GM18909 (cell line): ENCODE data around the gene MYADML2.

Source experiments
- ATAC-seq: cut with Tn5 transposase; IDR thresholded peaks from one replicate; pipeline ENCODE4 v1.9.1; 2021; ENCODE audit warnings: mild to moderate bottlenecking; ENCODE audit not compliant: unreplicated experiment, poor library complexity

The MYADML2 gene

DNA sequence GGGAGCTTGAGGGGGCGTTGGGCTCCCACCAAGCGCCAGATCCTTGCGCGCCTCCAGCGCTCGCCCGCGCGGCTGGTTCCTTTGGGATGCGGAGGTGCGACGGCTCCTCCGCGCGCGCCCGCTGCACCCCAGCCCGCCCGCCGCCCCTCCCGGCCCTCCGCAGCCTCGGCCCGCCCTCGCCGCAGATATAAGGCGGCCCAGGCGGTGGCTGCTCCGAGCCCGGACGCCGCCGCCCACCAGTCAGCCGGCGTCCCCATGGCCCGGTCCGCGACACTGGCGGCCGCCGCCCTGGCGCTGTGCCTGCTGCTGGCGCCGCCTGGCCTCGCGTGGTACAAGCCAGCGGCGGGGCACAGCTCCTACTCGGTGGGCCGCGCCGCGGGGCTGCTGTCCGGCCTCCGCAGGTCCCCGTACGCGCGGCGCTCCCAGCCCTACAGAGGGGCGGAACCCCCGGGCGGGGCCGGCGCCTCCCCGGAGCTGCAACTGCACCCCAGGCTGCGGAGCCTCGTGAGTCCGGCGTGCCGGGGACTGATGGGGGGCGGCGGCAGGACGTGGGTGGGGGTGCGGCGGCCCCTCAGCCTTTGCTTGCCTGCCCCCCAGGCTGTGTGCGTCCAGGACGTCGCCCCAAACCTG, 44.9 kb downstream of the MYADML2 start, which contains the start of gene NPB:
Gene NPB (plus strand): TSS at position 216 of the 630 bp plus-strand sequence. CDS start 40 bp downstream, at position 256.
- no peak for ATAC-seq

DNA sequence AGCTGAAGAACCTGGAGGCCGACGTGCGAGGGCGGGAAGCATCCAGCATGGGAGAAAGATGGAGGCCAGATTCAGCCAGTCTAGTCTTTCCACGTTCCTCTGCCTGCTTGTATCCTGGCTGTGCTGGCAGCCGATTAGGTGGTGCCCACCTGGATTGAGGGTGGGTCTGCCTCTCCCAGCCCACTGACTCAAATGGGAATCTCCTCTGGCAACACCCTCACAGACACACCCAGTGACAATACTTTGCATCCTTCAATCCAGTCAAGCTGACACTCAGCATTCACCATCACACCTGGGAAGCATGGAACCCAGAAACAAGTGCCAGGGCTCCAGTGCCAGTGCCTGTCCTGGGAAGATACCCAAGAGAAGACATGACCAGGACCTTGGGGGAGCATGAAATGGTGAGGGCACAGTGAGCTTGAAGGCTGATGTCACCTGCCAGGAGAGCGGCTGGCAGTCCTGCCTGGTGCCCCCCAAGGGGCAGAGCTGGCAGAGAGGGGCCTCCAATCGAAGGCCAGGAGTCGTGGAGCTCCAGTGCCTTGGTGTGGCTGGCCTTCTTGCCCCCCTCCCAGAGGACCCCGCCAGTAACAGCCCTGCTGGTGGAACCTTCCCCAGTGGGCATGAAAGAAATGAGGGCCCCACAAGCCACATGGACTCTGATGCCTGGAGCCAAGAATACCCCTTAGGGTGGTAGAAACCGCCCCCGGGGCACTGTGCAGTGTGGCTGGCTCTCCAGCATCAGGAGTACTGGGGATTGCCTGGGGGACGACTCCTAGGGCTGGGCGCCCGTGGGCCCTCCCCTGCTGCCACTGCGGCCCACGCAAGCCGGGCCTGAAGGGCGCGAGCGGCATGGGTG, 45.6 kb downstream of the MYADML2 start:
- no peak for ATAC-seq

DNA sequence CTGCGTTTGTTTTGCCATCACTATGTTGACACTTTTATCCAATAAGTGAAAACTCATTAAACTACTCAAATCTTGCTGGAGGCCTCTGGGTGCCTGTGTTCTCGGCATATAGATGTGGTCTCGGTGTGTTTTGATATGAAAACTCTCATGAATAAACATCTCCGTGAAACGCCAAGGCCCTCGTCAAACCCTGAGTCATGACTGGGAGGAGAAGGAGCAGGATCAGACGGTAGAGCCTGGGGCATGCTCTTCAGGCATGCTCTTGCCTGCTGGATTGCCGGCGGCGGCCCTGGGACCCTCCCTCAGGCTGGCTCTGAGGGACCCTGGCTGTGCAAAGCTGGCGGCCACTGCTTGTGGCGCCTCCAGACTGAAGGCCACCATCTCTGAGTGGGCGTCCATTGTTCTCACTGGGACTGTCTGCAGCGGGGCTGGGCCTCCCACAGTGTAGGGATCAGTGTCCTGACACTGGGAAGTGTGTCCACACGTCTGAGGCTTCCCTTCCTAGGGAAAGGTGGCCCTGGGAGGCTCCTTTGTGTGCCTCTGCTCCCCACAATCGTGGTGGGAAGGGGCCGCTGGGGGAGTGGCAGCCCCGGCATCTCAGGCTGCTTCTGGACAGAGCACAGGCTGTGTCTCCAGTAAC, 46.7 kb downstream of the MYADML2 start:
- ATAC-seq = no peak

DNA sequence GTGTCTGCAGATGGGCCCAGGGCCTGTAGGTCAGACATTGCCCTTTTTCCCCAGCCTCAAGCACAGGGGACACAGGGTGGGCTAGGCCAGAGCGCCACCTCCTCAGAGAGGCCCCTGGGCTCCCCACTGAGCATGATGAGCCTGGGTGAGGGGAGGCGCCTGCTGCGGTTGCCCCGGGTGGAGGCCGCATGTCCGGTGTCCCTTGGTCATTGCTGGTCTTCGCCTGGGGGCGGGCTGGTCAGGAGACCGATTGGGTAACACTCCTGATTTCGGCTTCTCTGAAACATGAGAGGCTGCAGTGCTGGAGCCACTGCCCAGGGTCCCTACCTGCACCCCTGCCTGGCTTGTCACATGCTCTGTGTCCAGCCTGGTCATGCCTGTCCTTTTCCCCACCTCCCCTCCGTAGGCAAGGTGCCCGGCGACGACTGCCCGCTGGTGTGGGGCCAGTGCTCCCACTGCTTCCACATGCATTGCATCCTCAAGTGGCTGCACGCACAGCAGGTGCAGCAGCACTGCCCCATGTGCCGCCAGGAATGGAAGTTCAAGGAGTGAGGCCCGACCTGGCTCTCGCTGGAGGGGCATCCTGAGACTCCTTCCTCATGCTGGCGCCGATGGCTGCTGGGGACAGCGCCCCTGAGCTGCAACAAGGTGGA, 47.4 kb downstream of the MYADML2 start:
- no peak for ATAC-seq

DNA sequence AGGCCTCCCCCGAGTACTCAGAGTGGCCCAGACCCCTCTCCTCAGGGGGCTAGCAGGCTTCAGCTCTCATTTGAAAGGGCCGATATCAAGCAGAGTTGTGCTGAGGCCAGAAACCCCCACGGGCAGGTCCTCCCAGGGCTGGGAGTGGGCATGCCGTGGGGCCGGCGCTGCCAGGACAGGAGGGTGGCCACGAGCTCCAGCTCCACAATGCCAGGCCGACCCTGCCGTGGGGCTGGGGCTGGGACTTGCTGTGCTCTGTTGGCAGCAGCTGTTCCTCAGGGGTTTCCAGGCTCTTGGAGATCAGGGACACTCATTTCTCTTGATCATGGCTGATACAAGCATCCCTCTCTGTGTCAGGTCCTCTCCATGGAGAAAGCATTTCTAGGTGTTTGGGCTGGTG, 48.1 kb downstream of the MYADML2 start:
- ATAC-seq = no peak

DNA sequence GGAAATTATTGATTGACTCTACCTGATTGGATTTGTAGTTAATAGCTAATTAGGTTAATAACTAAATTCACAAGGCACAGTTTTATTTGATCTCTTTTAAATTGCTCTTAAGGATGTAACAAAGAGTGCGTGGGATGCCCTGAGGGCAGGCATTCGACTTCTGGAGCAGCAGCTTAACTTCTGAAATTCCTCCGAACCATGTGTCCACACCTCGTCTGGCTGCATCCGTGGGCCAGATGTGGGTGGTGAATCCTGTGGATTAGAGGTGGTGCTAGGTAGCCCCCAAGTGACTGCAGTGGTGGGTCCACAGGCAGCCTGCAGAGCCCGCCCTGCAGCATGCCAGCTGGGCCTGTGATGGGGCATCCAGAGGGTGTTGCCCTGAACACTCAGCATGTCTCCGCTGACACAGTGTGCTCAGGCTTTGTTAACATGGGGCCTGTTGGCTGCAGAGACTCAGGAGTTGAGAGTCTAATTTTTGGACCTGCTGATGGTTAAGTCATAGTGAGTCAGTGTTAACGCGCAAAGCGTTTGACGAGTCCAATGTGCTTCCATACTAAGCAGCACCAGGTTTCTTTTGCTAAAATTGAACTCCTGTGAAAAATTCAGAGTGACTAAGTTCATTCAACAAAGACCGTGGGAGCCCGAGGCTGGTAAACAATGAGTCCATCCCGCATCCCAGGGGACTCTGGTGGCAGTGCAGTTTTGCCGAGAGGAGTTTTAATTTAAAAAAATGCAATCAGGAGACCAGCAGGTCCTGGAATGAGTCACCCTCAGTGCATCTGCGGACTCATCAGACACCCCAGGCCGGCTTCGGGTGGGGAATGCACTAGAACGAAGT, 48.8 kb downstream of the MYADML2 start:
- no peak for ATAC-seq

DNA sequence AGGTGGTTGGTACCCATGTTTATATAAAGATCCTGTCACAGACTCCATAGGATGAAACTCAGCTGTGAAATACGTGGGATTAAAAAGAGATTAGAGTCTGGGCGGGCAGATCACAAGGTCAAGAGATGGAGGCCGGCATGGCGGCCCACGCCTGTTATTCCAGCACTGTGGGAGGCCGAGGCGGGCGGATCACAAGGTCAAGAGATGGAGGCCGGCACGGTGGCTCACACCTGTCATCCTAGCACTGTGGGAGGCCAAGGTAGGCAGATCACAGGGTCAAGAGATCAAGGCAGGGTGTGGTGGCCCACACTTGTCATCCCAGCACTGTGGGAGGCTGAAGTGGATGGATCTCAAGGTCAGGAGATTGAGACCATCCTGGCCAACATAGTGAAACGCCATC, 51.6 kb downstream of the MYADML2 start:
- no peak for ATAC-seq

DNA sequence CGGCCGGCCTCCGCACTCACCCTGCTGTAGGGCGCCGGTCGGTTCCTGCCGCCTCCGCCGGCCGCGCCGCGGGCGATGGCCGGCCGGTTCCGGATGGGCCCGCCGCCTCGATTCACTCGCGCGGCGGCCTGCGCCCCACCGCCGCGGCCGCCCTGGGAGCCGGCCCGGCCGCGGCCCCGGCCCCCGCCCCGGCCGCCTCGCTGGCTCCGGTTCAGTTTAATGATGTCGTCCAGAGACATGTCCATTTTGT, 55.8 kb downstream of the MYADML2 start:
- no peak for ATAC-seq

DNA sequence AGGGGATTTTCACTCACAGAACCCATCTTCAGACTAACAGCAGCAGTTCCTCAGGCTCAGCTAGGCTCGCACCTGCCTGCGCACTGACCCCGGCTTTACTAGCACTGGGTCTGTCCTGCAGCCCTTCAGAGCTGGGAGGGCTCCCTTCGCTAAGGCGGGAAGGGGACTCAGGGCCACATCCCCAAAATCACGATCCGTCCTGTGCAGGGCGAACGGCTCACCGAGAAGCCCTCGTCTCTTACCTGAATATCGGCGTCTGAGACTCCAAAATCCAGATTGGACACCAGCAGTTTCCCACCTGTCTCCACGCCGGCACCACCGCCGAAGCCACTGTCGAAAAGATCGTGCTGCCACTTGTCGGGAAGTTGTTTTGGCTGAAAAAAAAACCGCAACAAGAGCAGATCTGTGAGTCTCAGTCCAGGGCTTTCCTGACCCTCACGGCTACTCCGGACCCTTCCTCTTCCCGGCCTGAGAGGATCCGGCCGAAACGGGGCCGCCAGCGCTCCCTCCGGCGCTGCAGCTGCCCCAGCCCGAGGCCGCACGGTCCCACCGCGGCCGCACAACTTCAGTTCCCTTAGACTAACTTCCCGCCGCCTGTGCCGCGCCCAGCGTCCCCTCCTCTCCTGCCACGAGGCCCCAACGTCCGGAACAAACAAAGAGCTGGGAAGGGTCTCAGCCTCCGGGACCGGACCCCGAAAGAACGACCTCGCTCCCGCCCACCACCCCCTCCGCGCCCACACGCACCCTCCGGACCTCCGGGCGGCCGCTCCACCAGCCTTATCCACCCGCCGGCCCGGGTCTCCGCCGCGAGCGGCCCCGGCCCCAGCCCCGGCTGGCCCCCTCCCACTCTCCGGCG, 56.4 kb downstream of the MYADML2 start:
- no peak for ATAC-seq
